GM19043 (cell line): ENCODE results near the gene PIAS1.
"Not testable (repeated sequence)": the region's sequence is repeated elsewhere in the genome, so short reads cannot be mapped to it uniquely, and the experiment has no call there.

Experiments
- ATAC-seq: cut with Tn5 transposase; IDR thresholded peaks from one replicate; pipeline ENCODE4 v1.9.1; 2021; ENCODE audit warnings: low read depth; ENCODE audit not compliant: unreplicated experiment

Gene PIAS1

DNA sequence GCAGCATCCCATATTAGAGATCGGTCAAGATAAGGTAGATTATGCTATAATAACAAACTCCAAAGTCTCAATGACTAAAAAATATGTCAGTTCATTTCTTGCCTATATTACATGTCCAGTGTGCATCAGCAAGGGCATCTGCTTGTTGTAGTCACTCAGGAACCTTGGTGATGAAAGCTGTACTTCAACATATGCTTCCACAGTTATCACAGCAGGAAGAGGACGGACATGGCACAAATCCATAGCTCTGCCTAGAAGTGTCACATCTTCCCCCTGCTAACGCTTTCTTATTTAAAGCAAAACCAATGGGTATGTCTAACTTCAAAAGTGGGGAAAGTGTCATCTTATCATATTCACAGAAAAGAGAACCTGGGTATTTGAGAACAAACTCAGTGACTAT, 20.0 kb upstream of the PIAS1 start:
- no peak for ATAC-seq

DNA sequence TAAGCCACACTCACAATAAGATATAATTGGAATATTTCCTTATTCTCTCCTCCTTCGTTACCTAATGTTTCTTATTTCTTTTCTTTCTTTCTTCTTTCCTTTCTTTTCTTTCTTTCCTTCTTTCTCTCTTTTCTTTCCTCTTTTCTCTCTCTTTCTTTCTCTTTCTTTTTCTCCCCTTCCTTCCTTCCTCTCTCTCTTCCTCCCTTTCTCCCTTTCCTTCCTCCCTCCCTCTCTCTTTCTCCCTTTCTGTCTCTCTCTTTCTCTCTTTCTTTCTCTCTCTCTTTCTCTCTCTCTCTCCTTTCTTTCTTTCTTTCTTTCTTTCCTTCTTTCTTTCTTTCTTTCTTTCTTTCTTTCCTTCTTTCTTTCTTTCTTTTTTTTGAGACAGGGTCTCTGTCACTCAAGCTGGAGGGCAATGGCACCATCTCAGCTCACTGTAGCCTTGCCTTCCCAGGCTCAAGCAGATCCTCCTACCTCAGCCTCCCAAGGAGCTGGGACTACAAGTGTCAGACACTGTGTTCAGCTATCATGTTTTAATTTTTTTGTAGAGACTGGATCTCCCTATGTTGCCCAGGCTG, 19.3 kb upstream of the PIAS1 start:
- ATAC-seq = no peak

DNA sequence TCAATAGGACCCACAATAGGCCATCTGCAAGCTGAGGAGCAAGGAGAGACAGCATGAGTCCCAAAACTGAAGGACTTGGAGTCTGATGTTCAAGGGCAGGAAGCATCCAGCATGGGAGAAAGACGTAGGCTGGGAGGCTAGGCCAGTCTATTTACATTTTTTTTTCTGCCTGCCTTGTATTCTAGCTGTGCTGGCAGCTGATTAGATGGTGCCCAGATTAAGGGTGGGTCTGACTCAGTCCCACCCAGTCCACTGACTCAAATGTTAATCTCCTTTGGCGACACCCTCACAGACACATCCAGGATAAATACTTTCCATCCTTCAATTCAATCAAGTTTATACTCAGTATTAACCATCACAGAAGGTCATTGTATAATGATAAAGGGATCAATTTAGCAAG, 15.9 kb upstream of the PIAS1 start:
- no peak for ATAC-seq

DNA sequence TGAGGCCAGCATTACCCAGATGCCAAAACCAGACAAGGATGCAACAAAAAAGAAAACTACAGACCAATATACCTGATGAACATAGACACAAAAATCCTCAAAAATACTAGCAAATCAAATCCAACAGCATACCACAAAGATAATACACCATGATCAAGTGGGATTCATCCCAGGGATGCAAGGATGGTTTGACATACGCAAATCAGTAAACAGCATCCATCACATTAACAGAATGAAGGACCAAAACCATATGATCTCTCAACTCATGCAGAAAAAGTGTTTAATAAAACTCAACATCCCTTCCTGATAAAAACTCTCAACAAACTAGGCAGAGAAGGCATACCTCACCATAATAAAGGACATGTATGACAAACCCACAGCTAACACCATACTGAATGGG, 14.0 kb upstream of the PIAS1 start:
- ATAC-seq = no peak

DNA sequence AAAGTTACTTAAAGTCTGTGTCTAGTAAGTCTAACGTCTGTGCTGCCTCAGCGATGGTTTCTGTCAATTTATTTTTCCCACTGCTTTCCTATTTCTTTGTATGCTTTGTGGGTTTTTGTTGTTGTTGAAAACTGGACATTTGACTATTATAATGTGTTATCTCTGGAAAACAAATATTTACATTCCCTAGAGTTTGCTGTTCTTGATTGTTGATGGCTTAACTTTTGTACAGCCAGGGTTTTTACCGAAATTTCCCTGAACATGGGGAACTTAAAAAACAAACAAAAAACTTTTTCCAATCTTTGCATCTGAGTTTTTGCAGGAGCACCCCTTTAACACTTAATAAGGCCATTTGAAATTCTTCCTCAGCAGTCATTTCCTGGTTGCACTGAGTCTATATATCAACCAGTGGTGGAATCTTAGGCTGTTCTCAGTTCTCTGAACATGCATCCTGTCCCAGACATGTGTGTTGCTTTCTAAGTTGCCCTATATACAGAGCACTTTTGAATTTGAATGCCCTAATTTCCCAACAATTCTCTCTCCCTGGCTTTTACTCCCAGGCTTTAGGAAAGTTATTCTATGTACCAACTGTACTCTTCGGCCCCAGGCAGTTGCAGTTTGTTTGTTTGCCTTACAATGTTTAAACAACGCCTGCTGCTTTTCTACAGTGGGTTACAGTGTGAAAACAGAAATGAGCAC, 11.8 kb upstream of the PIAS1 start:
- no peak for ATAC-seq

DNA sequence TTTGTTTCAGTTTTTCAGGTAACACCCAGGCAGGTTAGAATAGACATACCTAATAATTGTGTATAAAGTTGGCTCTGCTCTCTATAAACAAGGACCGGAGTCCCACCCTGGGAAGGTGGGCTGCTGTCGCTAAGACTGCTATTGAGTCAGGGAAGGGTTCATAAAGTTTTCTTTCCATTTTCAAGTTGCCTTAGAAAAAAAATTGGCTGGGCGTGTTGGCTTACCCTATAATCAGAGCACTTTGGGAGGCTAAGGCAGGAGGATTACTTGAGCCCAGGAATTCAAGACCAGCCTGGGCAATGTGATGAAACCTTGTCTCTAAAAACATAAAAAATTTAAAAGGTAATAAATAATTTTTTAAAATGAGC, 11.3 kb upstream of the PIAS1 start:
- no peak for ATAC-seq

DNA sequence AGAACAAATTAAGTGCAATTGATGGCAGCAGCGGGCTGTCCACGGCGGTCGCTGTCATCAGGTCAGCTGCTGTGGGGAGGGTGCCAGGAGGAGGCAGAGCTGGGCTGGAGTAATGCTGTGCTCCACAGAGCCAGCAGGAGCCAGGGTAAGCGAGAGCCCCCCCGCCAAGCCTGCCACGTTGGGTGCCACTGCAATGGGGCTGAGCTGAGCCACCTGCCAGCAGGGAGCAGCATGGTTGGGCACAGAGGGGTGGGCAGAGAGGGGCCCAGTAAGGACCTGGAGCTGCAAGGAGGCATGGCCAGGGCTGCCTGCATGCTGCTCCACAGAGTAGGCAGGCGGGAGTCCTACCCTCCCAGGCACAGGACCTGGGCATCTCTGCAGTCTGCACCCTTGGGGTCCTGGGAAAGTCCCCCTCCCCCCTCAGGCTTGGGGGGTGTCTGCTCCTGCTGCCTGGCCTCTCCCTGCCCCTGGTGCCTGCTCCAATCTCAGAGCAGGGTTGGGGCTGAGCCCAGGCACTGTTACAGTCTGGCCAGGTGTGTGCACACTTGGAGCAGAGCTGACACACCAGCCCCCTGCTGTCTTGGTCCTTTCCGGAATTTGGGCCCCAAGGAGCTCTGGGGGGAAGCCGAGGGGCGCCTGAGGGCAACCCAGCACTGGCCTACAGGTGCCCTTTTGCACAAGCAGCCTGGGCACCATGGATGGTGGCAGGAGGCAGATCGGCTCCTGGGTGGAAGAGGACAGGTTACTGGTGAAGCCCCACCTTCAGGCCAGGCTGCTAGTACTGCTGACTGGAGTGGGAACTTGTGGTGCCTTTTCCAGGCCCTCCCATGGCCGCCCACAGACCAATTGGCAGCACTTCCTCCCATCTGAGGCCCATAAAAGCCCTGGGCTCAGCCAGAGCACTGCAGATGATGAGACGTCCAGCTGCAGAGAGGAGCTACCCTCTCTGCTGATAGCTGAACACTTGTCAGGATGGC, 8.5 kb upstream of the PIAS1 start:
- no peak for ATAC-seq

DNA sequence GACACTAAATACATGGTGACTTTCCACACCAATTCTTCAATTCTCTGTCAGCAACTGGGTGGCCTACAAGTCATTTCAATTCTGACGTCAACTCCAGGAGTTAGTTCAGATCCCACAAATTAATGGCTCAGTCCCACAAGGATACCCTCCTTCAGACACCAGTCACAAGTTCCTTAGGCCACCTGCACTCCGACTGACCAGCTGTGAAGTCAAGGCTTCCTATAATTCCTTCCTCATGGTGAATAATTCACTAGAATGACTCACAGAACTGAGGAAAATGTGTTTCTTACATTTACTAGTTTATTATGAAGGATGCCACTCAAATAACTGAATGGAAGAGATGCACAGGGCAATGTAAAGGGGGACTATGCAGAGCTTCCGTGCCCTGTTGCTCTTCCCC, 6.3 kb upstream of the PIAS1 start:
- no peak for ATAC-seq

DNA sequence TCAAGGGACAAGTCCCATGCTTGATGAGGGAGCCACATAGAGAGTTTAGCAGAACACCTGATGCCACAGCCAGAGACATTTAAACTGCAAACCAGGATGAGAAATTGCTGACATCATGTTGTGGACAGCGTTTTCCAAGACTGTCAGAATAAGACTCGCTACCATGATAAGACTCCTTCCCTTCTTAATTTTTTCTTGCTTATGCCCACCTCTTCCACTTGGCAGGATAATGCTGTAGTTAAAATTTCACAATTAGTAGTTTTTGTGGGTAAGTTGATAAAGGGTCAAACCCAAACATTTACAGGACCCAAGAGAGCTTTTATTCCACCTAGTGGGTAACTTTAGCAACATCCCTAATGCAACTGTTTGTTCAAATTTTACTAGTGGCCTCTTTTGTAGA, 3.0 kb upstream of the PIAS1 start:
- ATAC-seq = no peak

DNA sequence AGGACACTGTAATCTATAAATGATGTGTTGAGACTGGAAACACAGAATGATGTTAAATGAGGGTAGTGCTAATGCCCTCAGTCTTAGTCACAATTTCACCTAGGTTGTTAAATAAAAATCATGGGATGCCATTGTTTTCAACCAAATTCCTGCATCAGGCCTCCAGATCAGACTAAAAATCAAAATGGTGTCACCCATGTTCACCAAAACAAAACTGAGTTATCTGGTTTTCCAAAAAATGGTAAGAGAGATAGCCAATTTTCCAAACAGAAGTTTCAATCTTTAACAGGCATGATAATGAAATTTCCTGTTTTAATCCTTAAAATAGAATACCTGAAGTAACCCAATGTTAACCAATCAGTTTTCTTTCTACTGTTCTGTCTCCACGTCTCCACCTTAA, 2.2 kb upstream of the PIAS1 start:
- ATAC-seq = no peak

DNA sequence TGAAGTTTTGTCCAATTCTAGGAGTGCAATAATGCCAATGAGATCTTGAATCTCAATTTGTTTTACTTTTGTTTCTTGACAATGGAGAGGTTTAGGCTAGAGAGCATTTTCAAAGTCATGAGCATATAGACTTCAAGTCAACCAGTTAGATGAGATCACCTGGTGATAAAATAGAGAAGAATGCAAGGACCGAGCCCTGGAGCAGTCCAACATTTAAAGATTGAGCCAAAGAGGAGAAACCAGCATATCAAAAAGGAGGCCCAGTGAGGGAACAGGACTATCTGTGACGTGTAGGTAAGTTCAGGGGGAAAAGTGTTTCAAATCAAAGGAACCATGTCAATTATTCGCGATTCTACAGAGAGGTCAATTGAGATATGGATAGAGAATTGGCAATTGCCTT, 1.7 kb upstream of the PIAS1 start:
- ATAC-seq = no peak

DNA sequence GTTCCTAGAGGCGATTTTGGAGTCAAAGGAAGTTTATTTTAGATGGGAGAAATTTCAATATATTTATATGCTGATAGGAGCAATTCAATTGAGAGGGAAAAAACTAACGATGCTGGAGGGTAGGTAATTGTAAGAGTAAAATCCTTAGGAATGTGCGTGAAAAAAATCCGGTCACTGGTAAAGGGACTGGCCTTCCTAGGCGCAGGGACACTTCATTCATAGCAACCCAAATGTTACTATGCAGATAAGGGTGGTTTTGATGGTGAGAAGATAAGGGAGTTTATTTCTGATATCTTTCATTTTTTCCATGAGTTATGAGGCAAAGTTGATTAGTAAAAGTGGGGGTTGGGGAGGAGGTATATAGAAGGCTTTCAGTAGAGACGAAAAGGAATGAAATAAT, 1.1 kb upstream of the PIAS1 start:
- no peak for ATAC-seq

DNA sequence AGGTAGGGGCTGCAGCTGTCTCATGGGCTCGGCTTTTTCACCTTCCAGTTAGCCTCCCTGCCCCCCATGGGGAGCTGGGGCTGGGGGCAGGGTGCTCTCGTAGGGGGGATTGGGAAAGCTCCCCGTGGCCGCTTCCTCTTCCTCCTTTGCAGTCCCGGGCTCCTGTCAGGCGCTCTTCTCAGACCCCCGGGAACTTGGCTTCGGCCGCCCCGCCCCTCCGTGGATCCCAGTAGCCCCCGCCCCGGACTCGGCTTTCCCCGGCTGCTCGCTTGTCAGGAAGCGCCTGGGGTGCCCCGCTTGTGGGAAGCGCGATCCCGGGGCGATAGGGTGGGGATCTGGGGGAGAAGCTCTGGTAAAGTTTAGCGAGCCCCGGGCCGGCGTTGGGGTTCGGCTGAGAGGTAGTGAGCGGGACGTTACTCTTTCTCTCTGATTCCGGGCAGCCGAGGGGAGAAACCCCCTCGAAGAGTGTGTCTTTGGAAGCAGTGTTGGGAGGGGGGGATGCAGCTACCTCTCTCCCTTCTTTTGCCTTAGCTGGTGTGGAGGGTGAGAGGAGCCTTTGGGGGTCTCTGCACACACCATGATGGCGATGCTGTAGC, 611 bp downstream of the PIAS1 start:
- peak; percentile 8 for ATAC-seq

DNA sequence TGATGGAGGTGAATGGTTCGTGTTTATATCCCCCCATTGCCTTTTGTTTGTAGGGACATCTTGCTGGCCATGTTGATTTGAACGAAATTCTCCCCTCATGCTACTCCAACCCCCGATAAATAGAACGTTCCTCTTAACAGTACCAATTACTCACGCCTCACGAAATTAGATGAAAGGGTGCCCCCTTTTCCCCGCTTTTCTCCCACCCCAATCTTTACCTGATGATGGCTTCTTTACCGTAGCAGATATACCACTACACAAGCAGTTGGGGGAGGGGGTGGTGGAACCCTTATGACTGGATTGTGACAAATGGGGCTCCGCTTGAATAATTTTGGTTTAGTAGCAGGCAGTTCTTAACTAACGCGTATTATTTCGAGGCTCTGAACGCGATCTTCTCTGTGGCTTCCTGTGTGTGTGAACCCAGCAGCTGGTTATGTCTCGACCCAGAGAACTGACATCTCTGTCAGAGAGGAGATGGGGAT, 1.1 kb downstream of the PIAS1 start:
- ATAC-seq = peak; percentile 51

DNA sequence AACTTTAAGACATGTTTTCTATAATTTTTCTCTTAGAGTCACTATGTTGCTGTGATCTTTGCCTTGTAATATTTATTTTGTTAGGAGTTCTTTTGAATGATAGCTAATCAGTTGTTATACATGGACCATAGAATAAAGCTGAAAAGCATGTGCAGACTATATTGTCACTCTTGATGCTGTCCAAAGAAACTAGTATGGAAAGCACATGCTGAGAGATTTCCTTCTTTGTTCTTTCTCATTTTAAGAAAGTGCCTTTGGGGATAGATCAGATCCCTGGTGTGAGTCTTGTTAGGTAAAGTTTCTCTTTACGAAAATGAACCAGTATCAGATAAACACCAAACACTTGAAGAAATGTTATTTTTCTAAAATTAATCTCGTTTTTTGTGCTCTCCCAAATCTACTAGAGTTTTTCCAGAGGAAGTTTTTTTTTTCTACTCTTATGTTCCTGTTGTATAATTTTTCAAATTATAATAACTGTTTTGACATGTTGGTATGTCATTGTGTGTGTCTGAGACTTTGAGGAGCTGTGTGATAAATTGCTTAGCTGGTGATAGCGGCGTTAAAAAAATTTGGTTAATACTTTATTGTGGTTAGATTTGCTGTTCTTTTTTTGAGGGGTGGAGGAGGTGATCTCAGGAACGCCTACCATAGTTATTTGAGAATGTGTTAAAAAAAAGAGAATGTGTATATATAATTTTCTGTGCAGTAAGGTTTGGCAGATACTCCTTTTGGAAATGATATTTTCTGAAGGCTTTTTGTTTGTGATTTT, 2.2 kb downstream of the PIAS1 start:
- ATAC-seq = no peak

DNA sequence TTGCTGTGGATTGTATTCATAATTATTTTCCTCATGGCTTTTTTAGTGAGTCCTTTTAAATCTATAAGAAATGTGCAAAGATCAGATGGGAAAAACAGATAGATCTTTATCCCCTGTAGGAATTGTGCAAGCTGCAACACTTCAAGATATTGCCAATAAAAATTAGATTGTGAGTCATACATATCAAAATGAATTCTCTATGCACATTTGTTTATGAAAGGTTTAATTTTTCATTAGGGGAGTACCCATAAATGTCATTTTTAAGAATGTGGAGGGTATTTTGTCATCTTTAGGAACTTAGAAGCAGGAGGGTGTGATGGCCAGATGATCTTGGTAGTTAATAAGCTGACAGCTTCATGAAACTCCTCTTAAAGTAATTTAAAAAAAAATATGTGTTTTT, 2.9 kb downstream of the PIAS1 start:
- ATAC-seq = no peak

DNA sequence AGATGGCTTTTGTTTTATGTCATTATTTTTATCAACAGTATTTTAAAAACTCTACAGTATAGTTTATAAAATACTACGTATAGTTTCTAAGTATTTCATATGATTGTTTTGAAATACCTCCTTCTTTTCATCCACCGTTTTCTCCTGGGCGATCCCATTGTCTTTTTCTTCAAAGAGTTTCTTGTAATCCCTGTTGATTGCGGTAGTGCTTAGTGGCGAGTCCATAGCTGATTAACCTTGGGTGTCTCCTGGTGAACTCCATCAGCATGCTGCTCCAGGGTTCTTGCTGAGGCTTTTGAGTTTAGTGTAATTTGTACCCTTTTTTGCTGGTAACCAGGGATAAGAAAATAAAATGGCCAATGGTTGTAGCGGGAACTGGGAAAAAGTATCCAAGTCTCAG, 3.6 kb downstream of the PIAS1 start:
- ATAC-seq = no peak

DNA sequence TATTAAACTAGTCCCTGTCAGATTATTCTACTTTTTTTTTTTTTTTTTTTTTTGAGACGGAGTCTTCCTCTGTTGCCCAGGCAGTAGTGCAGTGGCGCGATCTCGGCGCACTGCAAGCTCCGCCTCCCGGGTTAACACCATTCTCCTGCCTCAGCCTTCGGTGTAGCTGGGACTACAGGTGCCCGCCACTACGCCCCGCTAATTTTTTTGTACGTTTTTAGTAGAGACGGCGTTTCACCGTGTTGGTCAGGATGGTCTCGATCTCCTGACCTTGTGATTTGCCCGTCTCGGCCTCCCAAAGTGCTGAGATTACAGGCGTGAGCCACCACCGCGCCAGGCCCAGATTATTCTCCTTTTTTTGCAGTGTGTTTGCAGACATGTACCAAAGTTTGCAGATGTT, 4.9 kb downstream of the PIAS1 start:
- not testable (repeated sequence) for ATAC-seq

DNA sequence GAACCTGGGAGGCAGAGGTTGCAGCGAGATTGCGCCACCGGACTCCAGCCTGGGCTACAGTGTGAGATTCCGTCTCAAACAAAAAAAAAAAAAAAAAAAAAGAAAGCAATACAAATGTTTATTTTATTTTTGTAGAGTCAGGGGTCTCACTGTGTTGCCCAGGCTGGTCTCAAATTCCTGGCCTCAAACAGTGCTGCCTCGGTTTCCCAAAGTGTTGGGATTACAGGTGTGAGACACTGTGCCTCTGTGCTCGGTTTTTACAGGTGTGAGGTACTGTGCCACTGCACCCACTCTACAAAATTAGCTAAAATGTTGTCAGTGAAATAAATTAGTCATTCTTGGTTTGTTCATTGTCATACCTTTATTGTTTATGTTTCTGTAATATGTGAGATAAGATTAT, 5.5 kb downstream of the PIAS1 start:
- no peak for ATAC-seq

DNA sequence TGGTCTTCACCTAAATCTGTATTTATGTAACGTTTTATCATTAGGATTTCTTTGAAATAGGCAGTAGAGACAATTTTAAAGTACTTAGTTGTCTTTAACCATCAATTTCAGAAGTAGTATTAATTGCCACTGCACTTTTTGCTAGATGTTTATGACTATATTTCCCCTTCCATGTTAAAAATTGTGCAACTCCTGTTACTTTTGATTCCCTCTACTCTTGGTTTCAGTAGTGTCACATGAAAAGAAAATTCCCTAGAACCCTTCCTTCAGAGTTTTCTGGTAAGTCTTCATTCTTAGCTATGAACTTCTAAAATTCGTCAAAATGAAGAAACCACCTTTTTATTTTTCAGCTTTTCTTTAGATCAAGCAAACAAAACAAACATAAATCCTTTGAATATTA, 7.1 kb downstream of the PIAS1 start:
- no peak for ATAC-seq
